Mucosa of rectum (tissue), 2 donors: ENCODE data around the gene SERPINA5.

Source experiments
- H3K27ac ChIP-seq, 2 donors: one replicate each; pipeline ENCODE4 v1.7.0; 2013; ENCODE audit warnings: inconsistent platforms in 2 of 2, low read depth in 2 of 2, low read length in 2 of 2
- H3K27me3 ChIP-seq, 2 donors: one replicate each; pipeline ENCODE4 v1.7.0; 2013; ENCODE audit warnings: low read length in 2 of 2; ENCODE audit not compliant: control insufficient read depth in 2 of 2, insufficient read depth in 2 of 2
- H3K36me3 ChIP-seq, 2 donors: one replicate each; pipeline ENCODE4 v1.7.0; 2013; ENCODE audit warnings: low read length in 2 of 2; ENCODE audit not compliant: control insufficient read depth in 2 of 2, insufficient read depth in 2 of 2
- H3K4me1 ChIP-seq, 2 donors: one replicate each; pipeline ENCODE4 v1.7.0; 2013; ENCODE audit warnings: low read length in 2 of 2, mild to moderate bottlenecking in 1 of 2; ENCODE audit not compliant: control insufficient read depth in 2 of 2, insufficient read depth in 2 of 2
- H3K4me3 ChIP-seq, 2 donors: one replicate each; pipeline ENCODE4 v1.7.0; 2013; ENCODE audit warnings: low read length in 2 of 2
- H3K9ac ChIP-seq, 2 donors: one replicate each; pipeline ENCODE4 v1.7.0; 2013; ENCODE audit warnings: low read length in 2 of 2, low read depth in 1 of 2, mild to moderate bottlenecking in 1 of 2
- H3K9me3 ChIP-seq, 2 donors: one replicate each; pipeline ENCODE4 v1.7.0; 2013; ENCODE audit warnings: low read length in 2 of 2; ENCODE audit not compliant: control insufficient read depth in 2 of 2
- donor health status: healthy.
- donor health status: Normal muscosa, but diverticular disease.

Gene SERPINA5

DNA sequence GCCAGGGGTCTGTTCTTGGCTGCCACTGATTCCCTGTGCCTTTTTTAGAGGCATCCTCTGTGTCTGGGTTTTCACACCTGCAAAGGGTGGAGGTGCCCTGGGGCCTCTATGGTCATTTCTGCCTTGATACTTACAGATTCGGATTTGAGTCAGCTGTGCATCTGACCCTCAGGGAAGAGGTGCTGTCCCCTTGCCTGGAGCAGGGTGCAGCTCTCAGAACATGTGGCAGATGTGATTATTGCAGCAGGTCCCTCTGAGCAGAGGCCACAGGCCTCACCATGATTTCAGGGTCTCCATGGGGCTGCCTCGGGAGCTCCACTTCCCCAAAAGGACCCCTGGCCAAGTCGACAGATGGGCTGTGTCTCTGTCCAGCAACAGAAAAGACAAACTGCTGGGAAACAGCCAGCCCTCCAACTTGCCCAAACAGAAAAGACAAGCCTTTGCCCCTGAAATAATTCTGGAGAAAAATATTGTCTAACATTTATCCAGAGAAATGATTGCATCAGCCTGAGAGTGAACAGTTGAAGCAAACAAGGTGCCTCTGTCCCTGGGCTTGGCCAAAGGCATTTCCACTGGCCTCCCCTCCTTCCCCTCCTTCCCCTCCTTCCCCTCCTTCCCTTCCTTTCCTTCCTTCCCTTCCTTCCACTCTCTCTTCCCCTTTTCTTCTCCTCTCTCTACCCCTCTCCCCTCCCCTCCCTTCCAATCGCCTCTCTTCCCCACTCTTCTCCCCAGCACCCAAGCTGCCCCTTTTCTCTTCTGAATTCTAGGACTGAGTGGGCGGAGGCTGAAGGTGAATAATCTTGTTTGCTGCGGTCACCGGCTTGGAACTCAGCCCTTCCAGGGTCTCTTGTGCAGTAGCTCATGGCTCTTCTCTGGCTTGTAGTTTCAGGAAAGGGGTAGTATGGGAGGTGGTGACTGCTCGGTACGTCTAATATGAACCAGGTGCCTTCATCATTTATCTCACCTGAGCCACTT, 31.6 kb downstream of the SERPINA5 start:
- H3K36me3 ChIP-seq, result no peaks in the 10 kb centered on the region
- H3K27me3 ChIP-seq, result no peaks in the 10 kb centered on the region
- no peaks in the 10 kb centered on the region for H3K4me1 ChIP-seq
- peaks cover 0 to 4% of the 10 kb centered on the region in 2 donors for H3K9me3 ChIP-seq
- H3K9ac ChIP-seq, result no peak overlapping the region
- H3K27ac ChIP-seq, result no peak overlapping the region
- H3K4me3 ChIP-seq, result no peak overlapping the region

DNA sequence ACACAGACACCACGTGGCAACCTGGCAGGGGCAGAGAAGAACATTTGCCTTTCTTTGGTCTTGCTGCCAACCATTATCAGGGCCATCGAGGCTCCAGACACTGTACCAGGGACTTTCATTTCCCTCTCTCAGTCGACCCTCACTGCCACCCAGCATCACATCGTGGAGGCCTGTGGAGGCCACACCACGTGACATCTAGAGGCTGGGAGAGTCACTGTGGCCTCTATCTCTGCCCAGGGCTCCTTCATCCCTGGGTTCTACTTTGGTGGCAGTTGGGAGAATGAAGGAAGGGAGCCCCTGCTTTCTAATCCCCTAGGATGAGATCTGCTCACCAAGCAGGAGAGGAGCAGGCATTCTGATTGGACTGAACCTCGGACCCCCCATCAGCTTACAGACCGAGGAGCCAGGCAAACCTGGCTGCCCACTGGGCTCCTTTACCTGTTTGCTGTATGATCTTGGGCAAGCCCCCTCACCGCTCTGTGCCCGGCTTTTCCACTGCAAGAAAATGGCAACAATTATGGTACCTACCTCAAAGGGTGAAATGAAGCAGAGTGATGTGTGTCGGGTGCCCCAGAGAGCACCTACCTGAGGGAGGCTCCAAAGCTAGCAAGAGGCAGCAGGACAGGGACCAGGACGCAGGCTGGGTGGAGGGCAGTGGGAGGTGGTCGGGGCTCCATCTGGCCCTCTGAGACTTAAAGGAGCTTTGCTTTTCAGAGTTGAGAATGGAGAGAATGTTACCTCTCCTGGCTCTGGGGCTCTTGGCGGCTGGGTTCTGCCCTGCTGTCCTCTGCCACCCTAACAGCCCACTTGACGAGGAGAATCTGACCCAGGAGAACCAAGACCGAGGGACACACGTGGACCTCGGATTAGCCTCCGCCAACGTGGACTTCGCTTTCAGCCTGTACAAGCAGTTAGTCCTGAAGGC, 32.8 kb downstream of the SERPINA5 start:
- H3K27ac ChIP-seq, result no peak overlapping the region
- H3K9ac ChIP-seq, result no peak overlapping the region
- H3K4me3 ChIP-seq, result no peak overlapping the region
- H3K36me3 ChIP-seq, result no peaks in the 10 kb centered on the region
- H3K27me3 ChIP-seq, result no peaks in the 10 kb centered on the region
- peaks cover 0 to 4% of the 10 kb centered on the region in 2 donors for H3K9me3 ChIP-seq
- H3K4me1 ChIP-seq, result no peaks in the 10 kb centered on the region

DNA sequence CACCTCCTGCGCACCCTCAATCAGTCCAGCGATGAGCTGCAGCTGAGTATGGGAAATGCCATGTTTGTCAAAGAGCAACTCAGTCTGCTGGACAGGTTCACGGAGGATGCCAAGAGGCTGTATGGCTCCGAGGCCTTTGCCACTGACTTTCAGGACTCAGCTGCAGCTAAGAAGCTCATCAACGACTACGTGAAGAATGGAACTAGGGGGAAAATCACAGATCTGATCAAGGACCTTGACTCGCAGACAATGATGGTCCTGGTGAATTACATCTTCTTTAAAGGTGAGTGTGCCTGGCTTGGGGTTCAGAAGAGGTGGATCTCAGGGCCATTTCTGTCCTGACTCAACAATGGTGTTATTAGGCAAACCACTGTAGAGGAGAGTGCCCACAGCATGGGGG, 33.6 kb downstream of the SERPINA5 start:
- Histone ChIP-seq H3K36me3 (no peaks in the 10 kb centered on the region), H3K9me3 (peaks cover 0 to 4% of the 10 kb centered on the region in 2 donors), H3K27me3 (no peaks in the 10 kb centered on the region), H3K4me3 (no peak overlapping the region), H3K4me1 (no peaks in the 10 kb centered on the region), H3K27ac (no peak overlapping the region), H3K9ac (no peak overlapping the region)

DNA sequence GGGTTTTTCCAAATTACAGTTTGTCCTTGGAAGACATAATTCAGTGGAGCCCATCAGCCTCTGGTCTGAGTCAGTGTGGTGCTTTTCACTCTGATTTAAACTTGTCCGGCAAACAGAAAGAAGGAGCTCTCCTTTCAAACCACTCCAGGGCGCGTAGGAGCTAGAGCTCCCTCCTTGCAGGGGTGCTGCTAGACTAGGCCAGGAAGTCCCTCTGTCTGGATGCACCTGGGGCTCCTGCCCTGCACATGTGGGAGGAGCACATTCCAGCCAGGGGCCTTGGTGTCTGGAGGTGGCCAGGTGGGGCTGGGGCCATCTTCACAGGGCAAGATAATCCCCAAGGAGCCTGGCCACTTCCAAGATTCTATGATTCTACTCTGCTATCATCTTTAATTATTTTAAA, 34.0 kb downstream of the SERPINA5 start:
- Histone ChIP-seq H3K9ac (no peak overlapping the region), H3K36me3 (no peaks in the 10 kb centered on the region), H3K27ac (no peak overlapping the region), H3K4me3 (no peak overlapping the region), H3K4me1 (no peaks in the 10 kb centered on the region), H3K9me3 (peaks cover 0 to 4% of the 10 kb centered on the region in 2 donors), H3K27me3 (no peaks in the 10 kb centered on the region)

DNA sequence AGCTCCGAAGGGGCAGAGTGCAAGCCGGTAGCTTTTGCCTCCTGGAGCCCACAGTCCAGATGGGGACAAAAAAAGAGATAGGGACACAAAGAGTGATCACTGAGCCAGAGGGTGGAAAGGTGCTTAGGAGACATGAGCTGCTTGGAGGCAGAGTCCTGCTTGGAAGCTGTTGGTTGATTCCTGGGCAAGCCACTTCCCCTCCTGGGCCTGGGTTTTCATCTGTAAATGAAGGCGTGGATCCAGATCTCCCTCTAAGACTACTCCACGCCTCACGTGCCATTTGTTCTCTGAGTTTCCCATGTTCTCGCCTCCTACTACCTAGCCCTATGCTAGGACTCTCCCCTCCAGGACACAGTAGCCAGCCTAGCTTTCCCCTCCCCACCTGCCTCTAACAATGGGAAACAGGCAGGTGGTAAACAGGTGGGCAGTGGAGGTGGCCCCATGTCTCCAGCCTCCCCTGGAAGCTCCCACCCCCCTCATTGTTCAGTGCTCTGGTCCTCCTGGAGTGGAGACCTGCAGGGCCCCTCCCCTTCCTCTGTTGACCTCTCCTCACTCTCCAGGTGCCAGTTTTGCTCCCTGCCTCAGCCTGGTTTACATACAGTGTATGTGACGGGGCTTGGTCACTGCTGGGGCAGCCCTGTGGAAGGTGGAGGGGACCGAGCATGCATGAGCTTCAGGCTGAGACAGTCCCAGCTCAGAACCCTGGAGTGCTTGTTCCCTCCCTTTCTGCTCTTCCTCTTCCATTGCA, 34.8 kb downstream of the SERPINA5 start:
- Histone ChIP-seq H3K27me3 (no peaks in the 10 kb centered on the region), H3K27ac (no peak overlapping the region), H3K9me3 (peaks cover 0 to 4% of the 10 kb centered on the region in 2 donors), H3K36me3 (no peaks in the 10 kb centered on the region), H3K4me3 (no peak overlapping the region), H3K9ac (no peak overlapping the region), H3K4me1 (no peaks in the 10 kb centered on the region)

DNA sequence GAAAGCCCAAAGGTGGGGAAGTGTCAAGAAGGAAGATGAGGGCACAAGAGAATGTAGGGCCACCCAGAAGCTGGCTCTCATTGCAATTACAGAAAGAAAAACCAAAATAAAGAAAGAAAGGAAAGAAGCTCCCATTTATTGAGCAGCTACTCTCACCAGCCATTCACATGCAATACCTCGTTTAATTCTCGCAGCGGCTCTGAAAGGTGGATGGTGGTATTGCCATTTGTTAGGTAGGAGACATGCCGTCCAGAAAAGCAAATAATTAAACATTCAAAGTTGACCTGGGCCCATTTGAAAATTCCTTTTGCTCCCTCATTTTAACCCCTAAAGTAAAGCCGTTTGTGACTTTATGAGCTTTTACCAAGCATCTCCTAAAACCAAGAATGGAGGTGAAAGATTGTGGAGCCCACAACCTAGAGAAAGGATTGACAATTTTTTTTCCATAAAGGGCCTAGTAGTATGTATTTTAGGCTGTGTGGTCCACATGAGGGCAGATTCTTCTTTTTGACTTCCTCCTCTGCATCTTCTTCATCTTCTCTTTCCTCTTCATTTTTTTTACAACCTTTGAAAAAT, 36.2 kb downstream of the SERPINA5 start:
- Histone ChIP-seq H3K27me3 (no peaks in the 10 kb centered on the region), H3K9me3 (peaks cover 0 to 4% of the 10 kb centered on the region in 2 donors), H3K27ac (no peak overlapping the region), H3K4me3 (no peak overlapping the region), H3K4me1 (no peaks in the 10 kb centered on the region), H3K9ac (no peak overlapping the region), H3K36me3 (no peaks in the 10 kb centered on the region)

DNA sequence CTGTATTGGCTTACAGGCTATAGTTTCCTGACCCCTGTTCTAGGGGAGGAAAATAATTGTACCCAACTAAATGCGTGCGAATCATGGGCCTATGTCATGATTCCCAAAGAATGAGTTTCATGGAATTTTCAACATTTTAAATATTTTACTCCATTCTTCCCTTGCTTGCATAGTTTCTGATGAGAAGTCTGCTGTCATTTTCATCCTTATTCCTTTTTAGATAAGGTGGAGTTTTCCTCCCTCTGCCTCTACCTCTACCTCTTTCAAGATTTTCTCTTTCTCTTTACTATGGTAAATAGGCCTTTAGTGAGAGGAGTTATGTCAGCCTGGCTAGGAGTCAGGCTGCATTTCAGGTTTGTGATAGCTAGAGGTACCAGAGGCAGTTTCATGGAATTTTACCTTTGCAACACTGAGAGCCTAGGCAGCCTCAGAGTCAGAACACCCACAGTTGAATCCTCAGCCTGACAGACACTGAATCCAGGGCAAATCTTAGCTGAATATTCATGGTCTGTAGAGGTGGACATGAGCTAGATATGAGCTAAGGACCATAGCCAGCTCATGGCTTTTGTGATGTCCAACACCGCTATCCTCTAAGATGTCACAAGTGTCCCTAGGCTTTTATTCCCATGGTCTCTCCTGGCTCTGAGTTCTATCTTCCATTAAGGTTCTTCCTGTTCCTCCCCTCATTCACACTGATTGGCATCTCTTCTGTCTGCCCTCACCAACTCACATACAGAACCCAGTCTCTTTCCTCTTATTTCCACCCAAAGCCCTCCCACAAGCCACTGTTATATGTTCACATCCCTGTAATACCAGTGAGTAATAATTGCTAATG, 37.0 kb downstream of the SERPINA5 start:
- Histone ChIP-seq H3K4me3 (no peak overlapping the region), H3K36me3 (no peaks in the 10 kb centered on the region)

DNA sequence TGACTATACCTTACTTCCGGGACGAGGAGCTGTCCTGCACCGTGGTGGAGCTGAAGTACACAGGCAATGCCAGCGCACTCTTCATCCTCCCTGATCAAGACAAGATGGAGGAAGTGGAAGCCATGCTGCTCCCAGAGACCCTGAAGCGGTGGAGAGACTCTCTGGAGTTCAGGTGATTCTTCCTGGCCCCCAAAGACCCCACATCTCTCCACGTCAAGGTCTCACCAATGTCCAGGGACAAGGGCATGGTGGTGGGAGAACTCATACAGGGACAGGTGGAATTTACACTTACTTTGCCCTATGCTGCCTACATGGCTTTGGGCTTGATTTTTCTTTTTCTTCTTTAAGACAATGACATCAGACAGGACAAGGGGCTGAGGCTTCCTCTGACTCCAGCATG, 38.1 kb downstream of the SERPINA5 start:
- Histone ChIP-seq H3K4me3 (no peak overlapping the region), H3K9ac (no peak overlapping the region), H3K27me3 (no peaks in the 10 kb centered on the region), H3K9me3 (peaks cover 0 to 4% of the 10 kb centered on the region in 2 donors), H3K36me3 (no peaks in the 10 kb centered on the region), H3K27ac (no peak overlapping the region), H3K4me1 (no peaks in the 10 kb centered on the region)

More for the DNA sequence above, 37.0 kb downstream of the SERPINA5 start:
- peaks cover 0 to 4% of the 10 kb centered on the region in 2 donors for H3K9me3 ChIP-seq
- no peak overlapping the region for H3K9ac ChIP-seq
- H3K4me1 ChIP-seq, result no peaks in the 10 kb centered on the region
- H3K27ac ChIP-seq, result no peak overlapping the region
- no peaks in the 10 kb centered on the region for H3K27me3 ChIP-seq

DNA sequence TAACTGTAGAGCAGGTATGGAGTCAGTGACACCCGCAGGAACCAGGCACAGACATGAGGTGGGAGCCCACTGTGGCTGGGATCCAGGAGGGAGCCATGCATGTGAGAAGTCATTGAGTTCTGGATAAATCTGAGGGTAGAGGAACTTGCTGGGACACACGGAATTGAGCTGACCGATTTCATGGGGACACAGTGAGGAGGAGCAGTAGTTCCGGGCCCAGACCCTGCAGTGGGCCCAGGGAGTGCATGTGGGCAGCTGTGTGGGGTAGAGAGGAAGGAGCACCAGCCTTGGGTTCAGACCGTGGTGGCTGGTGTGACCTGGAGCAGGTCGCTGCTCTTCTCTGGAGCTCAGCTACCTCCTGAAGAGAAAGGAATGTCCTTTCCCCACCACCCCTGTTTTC, 39.4 kb downstream of the SERPINA5 start:
- Histone ChIP-seq H3K9me3 (peaks cover 0 to 4% of the 10 kb centered on the region in 2 donors), H3K4me1 (no peaks in the 10 kb centered on the region), H3K36me3 (no peaks in the 10 kb centered on the region), H3K9ac (no peak overlapping the region), H3K27me3 (no peaks in the 10 kb centered on the region), H3K27ac (no peak overlapping the region), H3K4me3 (no peak overlapping the region)
